CD4-positive, alpha-beta T cell treated with Interleukin-15 for 1 hour (primary cell): ENCODE measurements around the gene ZNF766.
"Not testable (repeated sequence)": the region's sequence is repeated elsewhere in the genome, so short reads cannot be mapped to it uniquely, and the experiment has no call there.

Experiments
- DNase-seq: peaks from one replicate; pipeline ENCODE4 v3.0.0-alpha.2; 2020

ZNF766 gene

GRCh38 chr19:52277471-52277870, 8.1 kb downstream of the ZNF766 start:
- DNase-seq, result no peak

- no peak for DNase-seq
Observed at GRCh38 chr19:52286256-52286655, 16.9 kb downstream of the ZNF766 start.

- no peak for DNase-seq
Observed at GRCh38 chr19:52291781-52292180, 22.4 kb downstream of the ZNF766 start.

GRCh38 chr19:52292946-52293345, 23.6 kb downstream of the ZNF766 start:
- not testable (repeated sequence) for DNase-seq

GRCh38 chr19:52296400-52296772, 27.0 kb downstream of the ZNF766 start:
- no peak for DNase-seq

- peak; percentile 82 for DNase-seq
Observed at GRCh38 chr19:52296773-52297600, 27.6 kb downstream of the ZNF766 start, which contains the start of gene ZNF480. Gene ZNF480 (plus strand): TSS chr19:52297169. CDS start chr19:52300413, 3,244 bp downstream.

GRCh38 chr19:52297601-52298364, 28.4 kb downstream of the ZNF766 start:
- no peak for DNase-seq

GRCh38 chr19:52307275-52307674, 37.9 kb downstream of the ZNF766 start:
- DNase-seq, result no peak

- no peak for DNase-seq
Observed at GRCh38 chr19:52322429-52322828, 53.0 kb downstream of the ZNF766 start.

- no peak for DNase-seq
Observed at GRCh38 chr19:52331757-52332156, 62.4 kb downstream of the ZNF766 start.

- DNase-seq, result no peak
Observed at GRCh38 chr19:52335768-52336116, 66.4 kb downstream of the ZNF766 start.

- peak; percentile 86 for DNase-seq
Observed at GRCh38 chr19:52336117-52336790, 66.9 kb downstream of the ZNF766 start, which contains the start of gene ZNF610. Gene ZNF610 (plus strand): TSS chr19:52336243. CDS start chr19:52349173, 12,930 bp downstream.

GRCh38 chr19:52336791-52337381, 67.5 kb downstream of the ZNF766 start:
- DNase-seq, result no peak

GRCh38 chr19:52339022-52339421, 69.6 kb downstream of the ZNF766 start:
- not testable (repeated sequence) for DNase-seq

- peak; percentile 52 for DNase-seq
Observed at GRCh38 chr19:52343548-52343947, 74.2 kb downstream of the ZNF766 start.

GRCh38 chr19:52345162-52345561, 75.8 kb downstream of the ZNF766 start:
- no peak for DNase-seq
